NCI-H2196 treated with DMSO at 0.1 percent for 48 hours (cell line): ENCODE data around the gene SMAD5.

ENCODE experiments used
- DNase-seq: peaks from one replicate; lab custom pipeline; 2025; ENCODE audit not compliant: unreplicated experiment; lab: John Stamatoyannopoulos, UW

The SMAD5 gene

GRCh38 chr5:136213919-136214493 is 81.4 kb downstream of the SMAD5 start:
- no peak for DNase-seq

GRCh38 chr5:136215812-136216211 is 83.2 kb downstream of the SMAD5 start:
- no peak for DNase-seq

GRCh38 chr5:136216230-136216629 is 83.6 kb downstream of the SMAD5 start:
- no peak for DNase-seq

- DNase-seq, result no peak
Measured at GRCh38 chr5:136221340-136221739, 88.7 kb downstream of the SMAD5 start.

GRCh38 chr5:136222580-136223235 is 90.1 kb downstream of the SMAD5 start:
- no peak for DNase-seq

GRCh38 chr5:136225796-136226195 is 93.2 kb downstream of the SMAD5 start:
- DNase-seq, result no peak

- DNase-seq, result no peak
Measured at GRCh38 chr5:136226401-136226800, 93.8 kb downstream of the SMAD5 start.

- DNase-seq, result no peak
Measured at GRCh38 chr5:136228136-136228757, 95.6 kb downstream of the SMAD5 start.

- DNase-seq, result no peak
Measured at GRCh38 chr5:136230176-136230575, 97.5 kb downstream of the SMAD5 start.

- no peak for DNase-seq
Measured at GRCh38 chr5:136232316-136232715, 99.7 kb downstream of the SMAD5 start.
